Suprapubic skin (tissue), 3 donors: ENCODE results near the gene PAF1.

Source experiments
- CTCF ChIP-seq, 2 donors: fragments of 200-600 bp in 1 of 2; fragments of 450-650 bp in 1 of 2; sonication (generic) in 1 of 2; IDR thresholded peaks; one replicate each; pipeline ENCODE4 v1.5.1; 2016 to 2019; ENCODE audit warnings: antibody characterized with exemption in 2 of 2, mild to moderate bottlenecking in 1 of 2, moderate library complexity in 1 of 2
- POLR2A ChIP-seq, 2 donors: fragments of 450-650 bp; IDR thresholded peaks; one replicate each; pipeline ENCODE4 v1.6.1; 2017; ENCODE audit warnings: antibody characterized with exemption in 2 of 2, mild to moderate bottlenecking in 2 of 2, moderate library complexity in 2 of 2

- no peak for TF ChIP-seq CTCF (IDR thresholded peaks at IDR 0.05)
- TF ChIP-seq POLR2A (IDR thresholded peaks at IDR 0.05), result no peak
These were observed 27.9 kb downstream of the PAF1 start for GRCh38 chr19:39362682-39363657.
